Epithelial cell of proximal tubule (primary cell): ENCODE results near the gene SPATA25. TPM values are rescaled to one million over a fixed set of nuclear protein-coding genes. Genes with fewer than 3 reads are reported as not detected.
A peak's percentile ranks its signal among the peaks of the same experiment; 100 is the strongest.

Source experiments
- DNase-seq: peaks from one replicate; pipeline ENCODE4 v3.0.0-alpha.2; 2011; ENCODE audit warnings: low read depth
- H3K4me3 ChIP-seq: 2 replicates; pipeline ENCODE4 v1.5.1; 2011; ENCODE audit warnings: low read depth, mild to moderate bottlenecking, low read length
- total RNA-seq: library from RNA; depleted of rRNA; stranded (reverse); fragments of >200 nt; gene quantifications from 2 replicates; pipeline ENCODE4 v1.2.3, GENCODE V29; 2015
- TF ChIP-seq, protein P1 (sequence below): conservative IDR thresholded peaks from 2 replicates; pipeline ENCODE4 v1.5.1; 2012; ENCODE audit warnings: low read depth, mild to moderate bottlenecking, low read length

SPATA25 gene
- total RNA-seq, 1 donor from 2014 or later: not detected

- no peak for DNase-seq
- TF ChIP-seq, protein P1, sequence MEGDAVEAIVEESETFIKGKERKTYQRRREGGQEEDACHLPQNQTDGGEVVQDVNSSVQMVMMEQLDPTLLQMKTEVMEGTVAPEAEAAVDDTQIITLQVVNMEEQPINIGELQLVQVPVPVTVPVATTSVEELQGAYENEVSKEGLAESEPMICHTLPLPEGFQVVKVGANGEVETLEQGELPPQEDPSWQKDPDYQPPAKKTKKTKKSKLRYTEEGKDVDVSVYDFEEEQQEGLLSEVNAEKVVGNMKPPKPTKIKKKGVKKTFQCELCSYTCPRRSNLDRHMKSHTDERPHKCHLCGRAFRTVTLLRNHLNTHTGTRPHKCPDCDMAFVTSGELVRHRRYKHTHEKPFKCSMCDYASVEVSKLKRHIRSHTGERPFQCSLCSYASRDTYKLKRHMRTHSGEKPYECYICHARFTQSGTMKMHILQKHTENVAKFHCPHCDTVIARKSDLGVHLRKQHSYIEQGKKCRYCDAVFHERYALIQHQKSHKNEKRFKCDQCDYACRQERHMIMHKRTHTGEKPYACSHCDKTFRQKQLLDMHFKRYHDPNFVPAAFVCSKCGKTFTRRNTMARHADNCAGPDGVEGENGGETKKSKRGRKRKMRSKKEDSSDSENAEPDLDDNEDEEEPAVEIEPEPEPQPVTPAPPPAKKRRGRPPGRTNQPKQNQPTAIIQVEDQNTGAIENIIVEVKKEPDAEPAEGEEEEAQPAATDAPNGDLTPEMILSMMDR: no peak
- no peak overlapping the region for H3K4me3 ChIP-seq
Observed at GRCh38 chr20:45860560-45861220, 26.7 kb downstream of the SPATA25 start.

GRCh38 chr20:45859916-45860315, 27.5 kb downstream of the SPATA25 start:
- H3K4me3 ChIP-seq: no peak overlapping the region
- TF ChIP-seq, protein P1: no peak

DNA sequence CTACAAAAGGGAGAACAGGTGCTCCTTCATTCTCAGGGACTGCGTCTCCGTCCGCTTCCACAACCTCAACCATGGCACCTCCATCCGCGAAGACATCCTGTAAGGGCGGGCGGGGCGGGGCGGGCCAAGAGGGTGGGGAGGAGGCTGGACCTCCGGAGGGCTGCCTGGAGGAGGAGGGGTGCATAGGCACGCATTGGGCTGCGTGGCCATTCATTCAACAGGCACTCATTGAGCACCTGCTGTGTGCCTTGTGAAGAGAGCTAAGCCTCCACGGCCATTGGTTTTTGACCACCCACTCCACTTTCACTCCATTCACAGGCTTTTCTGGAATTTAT, 29.6 kb downstream of the SPATA25 start:
- TF ChIP-seq, protein P1: no peak
- DNase-seq: no peak
- peak overlapping the region; percentile 91 for H3K4me3 ChIP-seq

More at GRCh38 chr20:45859916-45860315, 27.5 kb downstream of the SPATA25 start:
- no peak for DNase-seq

DNA sequence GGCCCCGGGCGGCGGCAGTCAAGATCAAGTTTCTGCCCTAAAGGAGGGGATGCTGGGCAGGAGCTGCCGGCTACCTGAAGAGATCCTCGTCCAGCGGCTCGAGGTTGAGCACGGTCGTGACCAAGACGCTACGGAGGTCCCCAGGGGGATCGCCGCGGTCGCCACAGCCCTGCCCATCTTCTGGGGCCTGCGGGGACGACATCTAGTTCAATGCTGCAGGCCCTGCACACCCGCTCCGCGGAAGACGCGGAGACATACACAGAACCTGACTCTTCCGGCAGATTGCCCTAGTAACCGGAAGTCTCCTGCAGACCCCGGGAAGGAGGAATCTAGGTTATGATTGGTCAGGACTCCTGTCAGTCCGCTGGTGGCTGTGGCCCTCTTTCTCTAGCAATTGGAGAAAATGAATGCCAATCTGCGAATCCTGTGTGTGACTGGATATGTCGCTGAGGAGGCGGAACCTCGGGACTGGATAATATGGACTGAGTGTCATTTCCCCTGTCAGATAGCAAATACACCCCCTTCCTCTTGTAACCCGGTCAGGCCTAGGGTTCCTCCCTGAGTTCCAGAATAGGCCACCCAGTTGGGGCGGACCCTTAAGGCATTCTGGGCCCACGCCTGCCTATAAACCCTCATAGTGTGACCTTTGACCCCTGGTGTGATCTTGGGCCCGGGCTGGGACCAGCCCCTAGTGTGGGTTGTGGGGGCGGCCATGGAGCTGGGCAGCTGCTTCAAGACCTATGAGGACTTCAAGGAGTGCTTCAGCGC, 30.1 kb downstream of the SPATA25 start, which contains the start of the genes ACOT8 and ZSWIM3:
TSS of gene ACOT8 (minus strand) at position 279 of the 768 bp plus-strand sequence. CDS start at position 202, 77 bp downstream.
TSS of gene ZSWIM3 (plus strand) at position 501 of the 768 bp plus-strand sequence. CDS start at position 713, 212 bp downstream.
- peak within 1 kb of the TSS; percentile 91 for H3K4me3 ChIP-seq
- DNase-seq: peak; percentile 100
- TF ChIP-seq, protein P1: no peak

DNA sequence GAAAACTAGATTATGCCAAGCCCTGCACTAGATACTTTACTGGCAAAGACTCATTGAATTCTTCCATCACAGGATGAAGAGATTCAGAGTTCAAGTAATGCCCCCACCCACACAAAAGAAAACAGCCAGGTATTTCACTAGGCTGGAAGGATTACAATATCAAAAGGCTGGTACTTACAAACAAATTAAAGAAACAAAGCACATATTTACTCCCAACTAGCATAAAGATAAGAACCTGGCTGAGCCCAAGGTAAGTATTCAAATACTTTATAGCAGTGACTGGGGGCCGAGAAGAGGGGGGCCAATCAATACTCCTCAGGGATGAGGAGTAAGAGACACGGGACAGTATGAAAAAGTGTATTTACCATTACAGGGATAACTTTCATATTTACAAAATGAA, 33.9 kb downstream of the SPATA25 start:
- H3K4me3 ChIP-seq: no peak overlapping the region
- TF ChIP-seq, protein P1: no peak
- DNase-seq: no peak

DNA sequence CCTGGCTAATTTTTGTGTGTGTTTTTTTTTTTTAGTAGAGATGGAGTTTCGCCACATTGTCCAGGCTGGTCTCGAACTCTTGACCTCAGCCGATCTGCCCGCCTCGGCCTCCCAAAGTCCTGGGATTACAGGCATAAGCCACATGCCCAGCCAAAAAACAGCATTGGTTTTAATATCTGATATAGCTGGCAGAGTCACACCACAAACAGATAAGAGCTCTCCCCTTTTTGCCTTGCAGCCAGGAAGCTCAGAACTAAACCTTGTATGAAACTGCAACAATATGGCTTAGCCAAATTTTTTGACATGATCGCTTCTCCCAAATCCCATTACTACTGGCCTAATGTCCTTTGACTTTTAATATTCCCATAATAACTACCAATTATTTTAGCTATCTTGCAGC, 35.1 kb downstream of the SPATA25 start:
- TF ChIP-seq, protein P1: no peak
- no peak overlapping the region for H3K4me3 ChIP-seq
- no peak for DNase-seq
